Epithelial cell of esophagus (primary cell): Measurements from ENCODE around the gene PTPRM.

Experiments
- DNase-seq: peaks from one replicate; pipeline ENCODE4 v3.0.0; 2010; ENCODE audit warnings: low read depth
- H3K4me3 ChIP-seq: 2 replicates; pipeline ENCODE4 v1.5.1; 2011; ENCODE audit warnings: mild to moderate bottlenecking, low read length, control low read depth
- TF ChIP-seq, protein P1 (sequence below): IDR thresholded peaks from 2 replicates; pipeline ENCODE4 v1.5.1; 2011; ENCODE audit warnings: low read depth, mild to moderate bottlenecking, low read length, control low read depth, inconsistent platforms; ENCODE audit not compliant: insufficient read depth; ENCODE audit errors: missing control alignments

The PTPRM gene

GRCh38 chr18:7585276-7585670 lies 18.2 kb downstream of the PTPRM start:
- DNase-seq, result no peak
- TF ChIP-seq, protein P1, sequence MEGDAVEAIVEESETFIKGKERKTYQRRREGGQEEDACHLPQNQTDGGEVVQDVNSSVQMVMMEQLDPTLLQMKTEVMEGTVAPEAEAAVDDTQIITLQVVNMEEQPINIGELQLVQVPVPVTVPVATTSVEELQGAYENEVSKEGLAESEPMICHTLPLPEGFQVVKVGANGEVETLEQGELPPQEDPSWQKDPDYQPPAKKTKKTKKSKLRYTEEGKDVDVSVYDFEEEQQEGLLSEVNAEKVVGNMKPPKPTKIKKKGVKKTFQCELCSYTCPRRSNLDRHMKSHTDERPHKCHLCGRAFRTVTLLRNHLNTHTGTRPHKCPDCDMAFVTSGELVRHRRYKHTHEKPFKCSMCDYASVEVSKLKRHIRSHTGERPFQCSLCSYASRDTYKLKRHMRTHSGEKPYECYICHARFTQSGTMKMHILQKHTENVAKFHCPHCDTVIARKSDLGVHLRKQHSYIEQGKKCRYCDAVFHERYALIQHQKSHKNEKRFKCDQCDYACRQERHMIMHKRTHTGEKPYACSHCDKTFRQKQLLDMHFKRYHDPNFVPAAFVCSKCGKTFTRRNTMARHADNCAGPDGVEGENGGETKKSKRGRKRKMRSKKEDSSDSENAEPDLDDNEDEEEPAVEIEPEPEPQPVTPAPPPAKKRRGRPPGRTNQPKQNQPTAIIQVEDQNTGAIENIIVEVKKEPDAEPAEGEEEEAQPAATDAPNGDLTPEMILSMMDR, result no peak
- no peak overlapping the region for H3K4me3 ChIP-seq

DNA sequence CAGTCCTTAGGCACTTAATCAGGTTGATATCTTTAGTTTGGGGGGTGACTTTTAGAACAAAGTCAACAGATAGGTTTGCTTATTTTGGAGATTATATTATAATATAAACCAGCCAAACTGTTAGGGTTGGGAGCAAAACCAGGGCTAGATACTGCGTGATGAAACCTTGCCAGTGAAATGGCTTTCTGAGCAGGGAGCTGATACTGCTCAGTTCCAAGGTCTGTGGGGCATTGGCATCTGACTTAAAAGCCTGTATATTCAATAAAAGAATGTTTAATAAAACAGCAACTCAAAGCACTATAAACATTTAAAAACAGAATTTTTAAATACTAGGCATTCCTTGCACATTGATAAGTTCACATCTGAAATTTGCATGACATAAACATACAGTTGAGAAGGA lies 19.3 kb downstream of the PTPRM start:
- DNase-seq, result no peak
- H3K4me3 ChIP-seq, result no peak overlapping the region
- TF ChIP-seq, protein P1, result no peak

DNA sequence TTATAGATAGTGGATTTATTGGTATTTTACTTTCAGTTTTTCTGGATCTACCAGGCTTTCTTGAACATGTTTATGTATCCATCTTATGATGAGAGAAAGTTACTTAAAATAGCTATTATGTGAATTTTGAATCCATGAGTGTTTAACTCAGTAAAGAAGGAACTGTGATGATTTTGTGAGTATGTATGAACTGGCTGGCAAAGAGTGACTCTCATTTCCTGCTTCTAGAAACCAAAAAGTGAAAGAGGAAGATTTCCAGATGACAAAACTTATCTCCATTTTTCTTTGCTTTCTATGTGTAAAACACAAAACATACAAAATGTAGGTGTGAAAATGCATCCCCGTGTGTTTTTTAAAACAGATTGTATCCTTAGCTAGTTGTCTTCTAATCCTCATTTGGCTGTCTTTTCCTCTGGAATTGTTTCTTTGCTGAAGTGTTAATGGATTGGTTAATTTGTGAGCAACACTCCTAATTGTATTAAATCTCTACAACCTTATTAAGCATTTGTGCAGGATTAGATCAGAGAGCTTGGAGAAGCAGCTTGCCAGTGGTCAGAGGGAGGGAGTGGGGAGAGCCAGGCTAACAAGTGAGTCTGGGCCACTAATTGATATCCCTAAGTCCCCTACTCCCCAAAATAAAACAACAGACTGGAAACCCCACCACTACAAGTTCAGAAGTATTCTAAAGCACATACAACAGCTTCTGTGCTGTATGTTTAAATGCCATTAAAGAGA lies 23.9 kb downstream of the PTPRM start:
- no peak overlapping the region for H3K4me3 ChIP-seq
- TF ChIP-seq, protein P1, result no peak
- no peak for DNase-seq

DNA sequence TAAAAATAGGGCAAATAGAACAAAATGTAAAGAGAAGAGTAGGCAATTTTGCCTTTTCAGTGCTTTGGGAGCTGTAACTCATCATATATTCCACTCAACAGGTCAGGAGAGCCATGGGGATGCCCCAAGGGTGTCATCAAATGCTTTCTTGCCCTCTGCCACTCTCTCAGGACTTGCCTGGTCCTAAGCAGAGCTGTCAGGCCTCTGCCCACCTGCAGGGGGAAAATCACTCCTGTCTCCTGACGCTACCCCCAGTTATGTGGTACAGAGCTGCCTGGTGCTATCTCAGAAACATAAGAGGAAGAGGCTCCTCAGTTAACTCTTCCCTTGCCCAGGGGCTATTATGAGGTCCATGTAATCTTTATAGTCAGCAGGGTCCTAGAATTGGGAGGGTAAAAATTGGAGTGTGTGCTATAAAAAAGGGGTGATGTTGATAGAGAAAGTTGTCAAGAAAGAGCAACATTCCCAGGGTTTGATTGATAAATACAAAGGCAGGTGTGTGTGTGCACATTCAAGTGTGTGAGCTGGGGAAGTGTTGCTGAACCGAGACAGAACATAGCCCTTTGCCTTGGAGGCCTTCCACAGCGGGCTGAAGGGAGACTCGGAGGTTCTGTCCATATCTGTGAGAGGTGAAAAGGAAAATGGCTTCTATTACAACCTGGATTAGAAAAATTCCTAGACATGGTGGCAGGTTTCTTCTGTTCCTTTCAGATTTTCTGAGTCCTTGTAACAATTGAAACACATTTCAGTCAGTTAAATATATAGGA lies 25.4 kb downstream of the PTPRM start:
- H3K4me3 ChIP-seq, result no peak overlapping the region
- TF ChIP-seq, protein P1, result no peak
- DNase-seq, result no peak

GRCh38 chr18:7593218-7593819 lies 26.2 kb downstream of the PTPRM start:
- TF ChIP-seq, protein P1, result no peak
- no peak overlapping the region for H3K4me3 ChIP-seq

DNA sequence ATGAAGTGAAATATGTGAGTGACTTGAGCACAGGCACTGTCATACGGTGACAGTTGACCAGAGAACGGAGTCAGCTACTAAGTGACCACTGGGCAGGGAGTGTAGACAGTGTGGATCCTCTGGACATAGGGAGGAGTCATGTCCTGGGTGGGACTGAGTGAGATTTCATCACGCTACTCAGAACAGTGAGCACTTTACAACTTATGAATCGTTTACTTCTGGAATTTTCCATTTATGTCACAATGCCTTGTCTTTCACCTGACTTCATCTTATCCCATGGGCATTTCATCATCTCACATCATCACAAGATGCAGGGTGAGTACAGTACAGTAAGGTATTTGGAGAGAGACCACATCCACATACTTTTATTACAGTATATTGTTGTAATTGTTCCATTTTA lies 29.0 kb downstream of the PTPRM start:
- TF ChIP-seq, protein P1, result no peak
- DNase-seq, result peak; percentile 21
- H3K4me3 ChIP-seq, result no peak overlapping the region

More at GRCh38 chr18:7593218-7593819, 26.2 kb downstream of the PTPRM start:
- DNase-seq, result no peak

GRCh38 chr18:7597500-7597899 lies 30.4 kb downstream of the PTPRM start:
- no peak overlapping the region for H3K4me3 ChIP-seq
- no peak for DNase-seq
- TF ChIP-seq, protein P1, result no peak
